Cerebellar cortex (tissue), 1 donor: Measurements from ENCODE around the gene MAD1L1.

Source experiments
- DNase-seq: peaks from one replicate; pipeline ENCODE4 v3.0.0-alpha.2; 2015; ENCODE audit warnings: low spot score

The MAD1L1 gene

GRCh38 chr7:2232766-2233520 lies at the start of gene MAD1L1:
Gene MAD1L1 (minus strand): TSS chr7:2232945. CDS start chr7:2230133, 2,812 bp downstream.
- peak; percentile 91 for DNase-seq

DNA sequence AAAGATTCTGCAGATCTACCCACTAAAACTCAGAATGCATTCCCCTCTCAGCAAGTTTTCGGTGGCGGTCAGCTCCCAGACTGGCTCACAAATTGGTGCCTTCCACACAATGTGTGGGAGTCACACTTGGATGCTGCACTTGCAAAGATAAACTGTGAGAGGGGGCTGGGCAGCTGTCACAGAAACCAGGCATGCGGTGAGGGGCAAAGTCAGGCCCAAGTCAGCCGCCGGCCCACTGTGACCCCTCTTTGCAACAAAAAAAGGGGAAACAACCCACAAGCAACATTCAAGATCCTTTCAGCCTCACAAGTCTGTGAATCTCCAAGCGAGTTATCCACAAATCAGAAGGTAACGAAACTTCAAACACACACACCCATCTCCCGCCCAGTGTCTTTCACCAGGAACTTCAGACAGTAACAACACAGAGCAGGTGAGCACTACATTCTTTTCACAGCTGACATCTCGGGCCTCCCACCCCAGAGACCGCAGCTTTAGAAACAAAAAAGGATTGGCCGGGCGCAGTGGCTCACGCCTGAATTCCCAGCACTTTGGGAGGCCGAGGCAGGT lies 49.5 kb upstream of the MAD1L1 start:
- no peak for DNase-seq

DNA sequence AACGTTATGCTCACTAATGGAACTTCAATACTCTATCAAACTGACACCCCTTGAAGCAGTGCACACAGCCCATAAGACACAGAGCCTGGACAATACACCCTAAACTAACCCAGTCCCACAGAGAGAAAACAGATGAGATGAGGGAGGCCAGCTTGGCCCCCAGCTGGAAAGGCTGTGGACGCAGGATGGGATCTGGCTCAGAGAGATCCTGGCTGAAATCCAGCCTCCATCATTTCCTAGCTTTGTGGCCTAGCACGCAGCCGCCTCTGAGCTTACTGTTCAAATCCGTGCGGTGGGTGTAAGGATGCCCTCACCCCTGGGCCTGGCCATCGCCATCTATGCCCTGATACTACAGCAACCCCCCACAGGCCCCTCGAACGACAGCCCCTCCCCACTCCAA lies 48.8 kb upstream of the MAD1L1 start:
- DNase-seq, result peak; percentile 88

GRCh38 chr7:2280424-2280823 lies 47.7 kb upstream of the MAD1L1 start:
- DNase-seq, result no peak

DNA sequence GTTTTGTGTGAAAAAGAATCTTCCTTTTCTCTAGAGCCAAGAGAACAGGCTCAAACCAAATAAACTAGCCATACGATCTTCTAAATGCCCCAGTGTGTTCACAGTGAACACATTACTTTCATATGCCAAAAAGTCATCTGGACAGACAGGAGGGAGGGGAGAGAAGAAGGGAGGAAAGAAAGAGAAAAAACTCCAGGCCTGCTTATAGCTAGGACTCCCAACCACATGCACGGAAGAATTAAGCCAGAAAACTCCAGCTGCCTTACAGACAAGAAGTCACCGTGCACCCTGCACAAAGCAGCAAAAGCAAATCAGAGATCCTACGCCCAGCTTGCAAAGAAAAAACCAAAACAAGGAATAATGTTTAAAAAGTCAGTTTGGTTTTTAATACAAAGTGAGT lies 47.2 kb upstream of the MAD1L1 start:
- peak; percentile 29 for DNase-seq

DNA sequence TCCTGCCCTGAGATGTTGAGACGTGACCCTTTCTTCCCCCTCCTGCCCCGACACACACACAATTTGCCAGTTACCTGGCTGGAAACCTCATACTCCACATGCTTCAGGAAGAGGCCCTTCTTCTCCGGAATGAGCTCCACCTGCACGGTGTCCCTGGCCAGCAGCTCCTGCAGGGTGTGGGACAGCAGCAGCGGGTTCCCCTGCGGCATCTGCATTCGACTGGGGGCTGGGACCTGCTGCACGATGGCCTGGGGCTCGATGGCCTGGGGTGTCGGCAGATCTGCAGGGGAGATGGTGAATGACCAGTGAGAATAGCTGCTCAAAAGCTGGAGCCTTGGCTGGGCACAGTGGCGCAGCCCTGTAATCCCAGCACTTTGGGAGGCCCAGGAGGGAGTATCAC lies 45.3 kb upstream of the MAD1L1 start:
- no peak for DNase-seq

- DNase-seq, result no peak
Observed at GRCh38 chr7:2276107-2276506, 43.4 kb upstream of the MAD1L1 start.

DNA sequence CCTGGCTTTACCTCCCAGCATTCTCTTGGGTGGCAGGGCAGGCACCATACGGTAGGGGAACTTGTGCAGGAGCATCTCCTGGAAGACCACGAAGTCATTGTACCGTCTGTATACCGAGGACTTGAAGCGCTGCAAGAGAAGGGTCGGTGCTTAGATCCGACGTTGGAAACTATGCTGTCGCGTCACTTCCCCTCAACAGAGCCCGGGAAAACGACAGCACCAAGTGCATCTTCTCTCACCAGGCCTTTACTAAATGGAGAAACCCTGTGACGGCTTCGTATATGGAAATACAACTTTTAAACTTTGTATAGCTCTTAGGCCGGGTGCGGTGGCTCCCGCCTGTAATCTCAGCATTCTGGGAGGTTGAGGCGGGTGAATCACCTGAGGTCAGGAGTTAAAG lies 42.4 kb upstream of the MAD1L1 start:
- DNase-seq, result no peak

GRCh38 chr7:2274666-2275065 lies 41.9 kb upstream of the MAD1L1 start:
- DNase-seq, result no peak

GRCh38 chr7:2273866-2274265 lies 41.1 kb upstream of the MAD1L1 start:
- peak; percentile 68 for DNase-seq

GRCh38 chr7:2272031-2272430 lies 39.3 kb upstream of the MAD1L1 start:
- no peak for DNase-seq

DNA sequence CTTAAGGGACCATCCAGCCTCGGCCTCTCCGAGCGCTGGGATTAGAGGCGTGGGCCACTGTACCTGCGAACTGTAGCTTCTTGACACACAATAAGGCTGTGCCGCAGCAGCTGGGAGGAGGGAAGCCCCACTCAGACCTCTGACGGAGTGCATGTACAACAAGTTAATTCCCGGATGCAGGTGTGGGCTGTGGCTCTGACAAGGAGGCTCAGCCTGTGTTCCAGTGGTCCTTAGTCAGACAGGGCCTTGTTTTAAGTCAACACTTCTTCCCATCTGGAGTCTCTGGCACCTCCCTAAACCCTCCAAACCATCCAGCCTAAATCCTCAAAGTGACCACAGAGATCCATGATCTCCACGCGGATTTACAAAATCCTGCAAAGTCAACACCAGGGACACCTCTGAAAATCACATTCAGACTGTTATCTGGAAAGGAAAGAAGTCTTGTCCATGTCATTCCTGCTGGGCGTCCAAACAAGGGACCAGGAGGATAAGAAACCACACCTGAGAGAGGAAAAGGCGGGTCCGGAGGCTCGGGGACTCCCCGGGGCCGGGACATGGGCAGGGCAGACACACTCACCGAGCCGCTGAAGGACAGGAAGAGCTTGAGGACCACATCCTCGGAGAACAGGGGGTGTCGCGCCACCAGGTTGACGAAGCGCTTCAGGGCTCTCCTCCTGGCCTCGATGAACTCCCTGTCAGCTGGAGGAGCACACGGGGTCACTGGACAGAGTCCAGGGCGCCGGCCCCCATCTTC lies 38.7 kb upstream of the MAD1L1 start:
- DNase-seq, result no peak

DNA sequence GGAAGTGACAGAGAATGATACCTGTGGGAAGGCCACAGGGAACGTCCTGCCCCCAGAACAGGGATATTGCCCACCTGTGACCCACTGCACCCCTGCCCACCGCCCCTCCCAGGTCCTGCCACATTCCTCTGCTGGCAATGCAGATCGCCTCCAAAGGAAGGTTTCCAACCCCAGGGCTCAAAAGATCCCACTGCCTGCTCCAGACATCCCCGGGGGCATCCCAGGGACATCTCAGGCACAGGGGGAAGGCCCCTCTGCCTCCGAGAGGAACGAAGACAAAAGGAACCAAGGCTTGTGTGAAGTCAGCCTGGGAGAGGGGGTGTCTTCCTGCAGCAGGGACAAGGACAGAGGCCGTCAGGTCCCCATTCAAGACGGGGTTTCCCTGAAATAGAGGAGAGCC lies 37.8 kb upstream of the MAD1L1 start:
- DNase-seq, result no peak

GRCh38 chr7:2269991-2270460 lies 37.3 kb upstream of the MAD1L1 start:
- DNase-seq, result no peak

GRCh38 chr7:2269089-2269990 lies 36.6 kb upstream of the MAD1L1 start:
- peak; percentile 71 for DNase-seq

GRCh38 chr7:2266911-2267310 lies 34.2 kb upstream of the MAD1L1 start:
- no peak for DNase-seq

GRCh38 chr7:2264158-2264557 lies 31.4 kb upstream of the MAD1L1 start:
- no peak for DNase-seq

- no peak for DNase-seq
Observed at GRCh38 chr7:2263176-2263575, 30.4 kb upstream of the MAD1L1 start.

GRCh38 chr7:2261611-2262010 lies 28.9 kb upstream of the MAD1L1 start:
- DNase-seq, result no peak

DNA sequence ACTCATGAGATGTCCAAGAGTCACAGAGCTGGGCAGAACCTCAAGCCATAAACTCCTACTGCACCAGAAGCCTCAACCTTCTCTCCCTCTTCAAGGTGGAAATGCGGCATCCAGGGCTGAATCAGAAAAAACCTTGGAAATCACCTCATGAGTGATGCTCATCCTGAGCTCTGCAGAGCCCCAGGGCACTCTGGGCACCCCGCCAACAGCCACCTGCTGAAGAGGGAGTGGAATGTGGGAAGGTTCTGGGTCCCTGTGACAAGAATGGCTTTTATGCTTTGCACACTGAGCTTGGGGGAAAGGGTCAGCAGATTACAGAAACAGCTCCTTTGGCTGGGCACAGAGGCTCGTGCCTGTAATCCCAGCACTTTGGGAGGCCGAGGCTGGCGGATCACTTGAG lies 28.1 kb upstream of the MAD1L1 start:
- peak; percentile 46 for DNase-seq

- no peak for DNase-seq
Observed at GRCh38 chr7:2259480-2259879, 26.7 kb upstream of the MAD1L1 start.
